ENCODE data around the gene CFAP299. TPM values are rescaled to one million over a fixed set of nuclear protein-coding genes. Genes with fewer than 3 reads are reported as not detected.

The CFAP299 gene
- total and polyA plus RNA-seq, 2 experiments from 2014 or later, result 0.24 to 1.4 TPM

DNA sequence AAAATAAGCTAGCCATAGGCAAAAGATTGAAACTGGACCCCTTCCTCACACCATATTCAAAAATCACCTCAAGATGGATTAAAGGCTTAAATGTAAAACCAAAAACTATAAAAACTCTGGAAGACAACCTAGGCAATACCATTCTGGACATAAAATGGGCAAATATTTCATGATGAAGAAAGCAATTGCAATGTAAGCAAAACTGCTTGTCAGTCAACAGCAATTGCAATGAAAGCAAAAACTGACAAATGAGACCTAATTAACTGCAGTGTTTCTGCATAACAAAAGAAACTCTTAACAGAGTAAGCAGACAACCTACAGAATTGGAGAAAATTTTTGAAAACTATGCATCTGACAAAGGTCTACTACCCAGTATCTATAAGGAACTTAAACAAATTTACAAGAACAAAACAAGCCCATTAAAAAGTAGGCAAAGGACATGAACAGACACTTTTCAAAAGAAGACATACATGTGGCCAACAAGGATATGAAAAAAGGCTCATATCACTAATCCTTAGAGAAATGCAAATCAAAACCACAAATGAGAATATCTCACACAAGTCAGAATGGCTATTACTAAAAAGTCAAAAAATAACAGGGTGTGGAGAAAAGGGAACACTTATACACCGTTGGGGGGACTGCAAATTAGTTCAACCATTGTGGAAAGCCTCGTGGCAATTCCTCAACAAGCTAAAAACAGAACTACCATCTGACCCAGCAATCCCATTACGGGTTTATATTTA lies 46.7 kb downstream of the CFAP299 start:
- no peaks in the 10 kb centered on the region for H3K27me3 ChIP-seq
- DNase-seq (ENCODE audit: low read depth in 1 of 2, low spot score in 1 of 2), result no peak

DNA sequence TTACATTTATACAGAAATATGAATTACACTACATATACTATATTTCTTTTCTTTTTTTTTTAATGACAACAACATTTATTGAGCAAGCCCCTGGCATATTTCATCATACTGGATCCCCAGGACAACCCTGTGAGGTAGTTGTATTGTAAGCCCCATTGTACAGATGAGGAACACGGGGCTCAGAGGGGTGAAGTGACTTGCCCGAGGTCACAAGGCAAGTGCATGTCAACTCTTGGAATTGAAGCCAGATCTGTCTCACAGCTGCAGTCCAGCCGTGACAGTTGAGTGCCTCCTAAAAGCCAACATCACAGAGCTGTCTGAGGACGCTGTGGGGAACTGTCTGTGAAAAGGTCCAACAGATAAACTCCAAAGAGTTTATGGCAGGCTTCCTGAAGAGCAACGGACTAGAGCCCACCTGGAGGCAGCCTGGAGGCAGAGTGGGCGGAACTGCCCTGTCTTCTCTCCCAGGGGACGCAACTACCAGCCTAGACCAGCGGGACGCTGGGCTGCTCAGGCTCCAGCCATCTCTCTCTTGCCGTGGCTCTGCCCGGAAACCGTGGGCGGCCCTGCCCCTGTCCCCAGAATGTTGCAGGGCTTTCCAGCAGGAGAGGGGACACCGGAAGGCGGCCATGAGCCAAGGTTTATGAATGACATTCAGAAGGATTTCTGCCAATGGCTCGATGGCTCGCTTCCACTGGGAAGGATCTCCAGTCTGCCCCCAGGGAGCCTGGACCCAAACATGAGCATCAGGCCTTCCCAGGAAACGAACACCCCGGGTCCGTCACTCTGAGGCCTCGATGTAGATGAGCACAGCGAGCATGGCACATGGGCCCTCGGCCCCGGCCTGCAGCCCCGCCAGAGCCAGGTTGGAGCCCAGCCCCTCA lies 50.1 kb downstream of the CFAP299 start:
- no peaks in the 10 kb centered on the region for H3K9me3 ChIP-seq (ENCODE audit: low read depth)
- DNase-seq (ENCODE audit: low read depth in 1 of 2, low spot score in 1 of 2), result no peak
- TF ChIP-seq, protein P1, sequence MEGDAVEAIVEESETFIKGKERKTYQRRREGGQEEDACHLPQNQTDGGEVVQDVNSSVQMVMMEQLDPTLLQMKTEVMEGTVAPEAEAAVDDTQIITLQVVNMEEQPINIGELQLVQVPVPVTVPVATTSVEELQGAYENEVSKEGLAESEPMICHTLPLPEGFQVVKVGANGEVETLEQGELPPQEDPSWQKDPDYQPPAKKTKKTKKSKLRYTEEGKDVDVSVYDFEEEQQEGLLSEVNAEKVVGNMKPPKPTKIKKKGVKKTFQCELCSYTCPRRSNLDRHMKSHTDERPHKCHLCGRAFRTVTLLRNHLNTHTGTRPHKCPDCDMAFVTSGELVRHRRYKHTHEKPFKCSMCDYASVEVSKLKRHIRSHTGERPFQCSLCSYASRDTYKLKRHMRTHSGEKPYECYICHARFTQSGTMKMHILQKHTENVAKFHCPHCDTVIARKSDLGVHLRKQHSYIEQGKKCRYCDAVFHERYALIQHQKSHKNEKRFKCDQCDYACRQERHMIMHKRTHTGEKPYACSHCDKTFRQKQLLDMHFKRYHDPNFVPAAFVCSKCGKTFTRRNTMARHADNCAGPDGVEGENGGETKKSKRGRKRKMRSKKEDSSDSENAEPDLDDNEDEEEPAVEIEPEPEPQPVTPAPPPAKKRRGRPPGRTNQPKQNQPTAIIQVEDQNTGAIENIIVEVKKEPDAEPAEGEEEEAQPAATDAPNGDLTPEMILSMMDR (IDR thresholded peaks at IDR 0.05; ENCODE audit: low read depth, low read length), result no peak
- H3K27ac ChIP-seq, result no peak overlapping the region
- H3K36me3 ChIP-seq, result no peaks in the 10 kb centered on the region
- H3K27me3 ChIP-seq, result no peaks in the 10 kb centered on the region
- no peak overlapping the region for H3K4me3 ChIP-seq
- no peaks in the 10 kb centered on the region for H3K4me1 ChIP-seq (ENCODE audit: low read depth)

More for the DNA sequence above, 46.7 kb downstream of the CFAP299 start:
- Histone ChIP-seq H3K4me1 (ENCODE audit: low read depth) (peaks cover 7% of the 10 kb centered on the region), H3K36me3 (no peaks in the 10 kb centered on the region), H3K9me3 (ENCODE audit: low read depth) (no peaks in the 10 kb centered on the region), H3K4me3 (no peak overlapping the region), H3K27ac (no peak overlapping the region)
- TF ChIP-seq, protein P1 (IDR thresholded peaks at IDR 0.05; ENCODE audit: low read depth, low read length), result no peak

DNA sequence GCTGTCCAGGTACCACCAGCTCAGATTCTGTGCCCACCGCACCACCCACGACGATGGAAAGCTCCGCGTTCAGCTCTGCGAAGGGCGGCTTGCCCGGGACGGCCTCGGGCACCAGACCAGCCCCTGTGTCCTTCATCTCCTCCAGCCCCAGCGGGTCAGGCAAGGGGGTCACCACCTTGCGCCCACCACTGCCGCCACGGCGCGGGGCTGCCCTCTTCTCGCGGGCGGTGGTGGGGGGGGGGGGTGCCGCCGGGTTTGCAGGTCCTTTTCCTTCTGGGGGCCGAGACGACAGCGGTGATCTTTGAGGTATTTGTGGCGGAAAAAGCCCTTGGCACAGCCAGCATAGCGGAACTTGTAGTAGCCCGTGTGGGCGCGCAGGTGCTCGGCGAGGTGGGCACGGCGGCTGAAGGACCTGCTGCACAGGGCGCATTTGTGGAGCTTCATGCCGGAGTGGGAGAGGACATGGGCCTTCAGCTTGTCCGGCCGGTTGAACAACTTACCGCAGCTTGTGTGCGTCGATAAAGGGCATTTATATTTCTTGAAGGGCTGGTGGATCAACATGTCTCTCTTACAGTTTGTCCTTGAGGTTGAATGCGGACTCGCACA lies 50.9 kb downstream of the CFAP299 start:
- Histone ChIP-seq H3K27me3 (no peaks in the 10 kb centered on the region), H3K27ac (no peak overlapping the region)
- DNase-seq (ENCODE audit: low read depth in 1 of 2, low spot score in 1 of 2), result no peak

DNA sequence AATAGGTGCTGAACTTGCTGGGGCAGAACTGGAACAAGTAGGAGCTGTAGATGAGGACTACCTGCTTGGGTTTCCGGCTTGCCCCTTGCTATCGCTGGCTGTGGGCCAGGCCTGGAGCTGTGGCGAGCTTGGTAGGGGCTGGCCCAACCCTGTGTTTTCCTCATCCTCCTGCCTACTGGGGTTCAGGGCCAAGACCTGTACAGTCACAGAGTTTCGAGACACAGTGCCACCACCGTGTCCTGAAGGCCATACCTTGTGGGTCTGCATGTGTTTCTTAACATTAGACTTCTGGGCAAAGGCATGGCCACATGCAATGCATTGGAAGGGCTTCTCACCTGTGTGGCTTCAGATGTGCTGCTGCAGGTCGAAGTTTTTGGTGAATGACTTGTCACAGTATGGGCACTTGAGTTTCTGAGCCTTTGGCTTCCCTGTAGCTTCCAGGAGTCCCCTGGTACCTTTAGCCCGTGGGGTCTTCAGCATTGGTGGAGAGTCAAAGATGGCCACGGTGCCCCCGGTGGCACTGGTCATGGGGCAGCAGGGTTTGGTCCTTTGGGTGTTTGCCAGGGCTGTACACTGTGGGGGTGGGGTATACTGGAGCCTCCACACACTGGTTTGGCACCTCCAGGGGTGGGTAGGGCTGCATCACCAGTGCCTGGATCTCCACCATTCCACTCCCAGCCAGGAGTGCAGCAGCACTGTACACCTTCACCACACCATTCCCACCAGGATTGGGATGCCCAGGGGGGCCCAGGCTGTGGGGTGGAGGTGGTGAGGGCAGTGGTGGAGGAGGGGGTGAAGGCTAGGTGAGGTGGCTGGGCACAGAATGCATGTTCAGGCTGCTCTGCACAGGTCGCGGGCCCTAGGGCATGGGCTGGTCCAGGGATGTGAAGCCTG lies 52.1 kb downstream of the CFAP299 start:
- H3K27ac ChIP-seq, result no peak overlapping the region
- TF ChIP-seq, protein P1 (IDR thresholded peaks at IDR 0.05; ENCODE audit: low read depth, low read length), result no peak

More for the DNA sequence above, 50.9 kb downstream of the CFAP299 start:
- Histone ChIP-seq H3K9me3 (ENCODE audit: low read depth) (no peaks in the 10 kb centered on the region), H3K4me3 (no peak overlapping the region), H3K4me1 (ENCODE audit: low read depth) (no peaks in the 10 kb centered on the region), H3K36me3 (no peaks in the 10 kb centered on the region)
- TF ChIP-seq, protein P1 (IDR thresholded peaks at IDR 0.05; ENCODE audit: low read depth, low read length), result no peak

DNA sequence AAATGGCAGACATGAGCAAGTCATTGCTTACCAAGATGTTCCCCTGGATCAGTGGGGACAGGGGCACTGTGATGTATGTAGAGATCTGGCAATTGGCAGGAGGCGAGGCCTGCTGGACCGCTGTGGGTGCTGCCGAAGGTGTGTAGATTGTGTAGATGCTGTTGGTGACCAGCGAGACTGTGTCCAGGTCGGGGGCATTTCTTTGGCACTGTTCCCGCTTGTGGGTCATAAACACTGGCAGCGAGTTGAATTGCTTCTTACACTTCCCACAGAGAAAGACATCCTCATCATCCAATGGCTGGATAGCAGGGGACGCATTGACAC lies 52.7 kb downstream of the CFAP299 start:
- TF ChIP-seq, protein P1 (IDR thresholded peaks at IDR 0.05; ENCODE audit: low read depth, low read length), result no peak

More for the DNA sequence above, 52.1 kb downstream of the CFAP299 start:
- Histone ChIP-seq H3K27me3 (no peaks in the 10 kb centered on the region), H3K36me3 (no peaks in the 10 kb centered on the region), H3K4me1 (ENCODE audit: low read depth) (no peaks in the 10 kb centered on the region), H3K9me3 (ENCODE audit: low read depth) (no peaks in the 10 kb centered on the region), H3K4me3 (no peak overlapping the region)
- DNase-seq (ENCODE audit: low read depth in 1 of 2, low spot score in 1 of 2), result no peak

More for the DNA sequence above, 52.7 kb downstream of the CFAP299 start:
- H3K36me3 ChIP-seq, result no peaks in the 10 kb centered on the region
- no peak for DNase-seq (ENCODE audit: low read depth in 1 of 2, low spot score in 1 of 2)
- H3K4me1 ChIP-seq (ENCODE audit: low read depth), result no peaks in the 10 kb centered on the region
- no peak overlapping the region for H3K4me3 ChIP-seq
- no peaks in the 10 kb centered on the region for H3K9me3 ChIP-seq (ENCODE audit: low read depth)
- no peaks in the 10 kb centered on the region for H3K27me3 ChIP-seq
- H3K27ac ChIP-seq, result no peak overlapping the region
